ENCODE data around the gene ZDHHC24.

The ZDHHC24 gene

GRCh38 chr11:66509131-66509561 is 36.7 kb downstream of the ZDHHC24 start:
- Histone ChIP-seq H3K27me3 (replicated peaks; ENCODE audit: control insufficient read depth, insufficient read depth, low read length, poor library complexity, severe bottlenecking) (no peaks in the 10 kb centered on the region), H3K9me3 (ENCODE audit: control insufficient read depth, low read length) (no peaks in the 10 kb centered on the region), H3K36me3 (ENCODE audit: control insufficient read depth, insufficient read depth, low read length) (peaks cover 1% of the 10 kb centered on the region), H3K4me3 (ENCODE audit: insufficient read depth, low read depth, low read length, poor library complexity, severe bottlenecking) (no peak overlapping the region), H3K4me1 (ENCODE audit: control insufficient read depth, insufficient read depth, low read length, poor library complexity, severe bottlenecking) (peaks cover 7% of the 10 kb centered on the region), H3K27ac (ENCODE audit: insufficient read depth, low read length, poor library complexity, severe bottlenecking) (no peak overlapping the region)
- no peak for DNase-seq

DNA sequence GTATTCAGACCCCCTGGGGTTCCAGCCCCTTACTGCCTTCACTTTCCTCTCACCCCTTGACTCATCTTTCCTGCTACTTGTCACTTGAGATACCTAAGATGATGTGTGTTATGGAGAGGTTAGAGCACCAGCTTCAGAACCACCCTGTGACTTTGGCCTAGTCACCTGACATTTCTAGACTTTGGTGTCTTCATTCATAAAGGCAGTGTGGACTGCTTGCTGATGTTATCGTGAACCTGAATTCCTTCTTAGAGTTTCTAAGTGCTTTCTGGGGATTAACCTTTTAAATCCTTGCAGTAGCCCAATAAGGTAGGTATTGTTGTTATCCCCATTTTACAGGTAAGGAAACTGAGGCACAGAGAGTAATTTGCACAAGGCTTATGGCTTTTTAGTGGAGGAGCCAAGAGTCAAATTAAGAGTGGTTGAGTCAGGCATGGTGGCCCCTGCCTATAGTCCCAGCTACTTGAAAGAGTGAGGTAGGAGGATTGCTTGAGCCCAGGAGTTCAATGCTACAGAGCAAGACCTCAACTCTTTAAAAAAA is 40.5 kb downstream of the ZDHHC24 start:
- Histone ChIP-seq H3K4me3 (ENCODE audit: insufficient read depth, low read depth, low read length, poor library complexity, severe bottlenecking) (no peak overlapping the region), H3K27ac (ENCODE audit: insufficient read depth, low read length, poor library complexity, severe bottlenecking) (no peak overlapping the region), H3K36me3 (ENCODE audit: control insufficient read depth, insufficient read depth, low read length) (no peaks in the 10 kb centered on the region), H3K4me1 (ENCODE audit: control insufficient read depth, insufficient read depth, low read length, poor library complexity, severe bottlenecking) (no peaks in the 10 kb centered on the region), H3K27me3 (replicated peaks; ENCODE audit: control insufficient read depth, insufficient read depth, low read length, poor library complexity, severe bottlenecking) (no peaks in the 10 kb centered on the region), H3K9me3 (ENCODE audit: control insufficient read depth, low read length) (no peaks in the 10 kb centered on the region)
- DNase-seq = no peak

DNA sequence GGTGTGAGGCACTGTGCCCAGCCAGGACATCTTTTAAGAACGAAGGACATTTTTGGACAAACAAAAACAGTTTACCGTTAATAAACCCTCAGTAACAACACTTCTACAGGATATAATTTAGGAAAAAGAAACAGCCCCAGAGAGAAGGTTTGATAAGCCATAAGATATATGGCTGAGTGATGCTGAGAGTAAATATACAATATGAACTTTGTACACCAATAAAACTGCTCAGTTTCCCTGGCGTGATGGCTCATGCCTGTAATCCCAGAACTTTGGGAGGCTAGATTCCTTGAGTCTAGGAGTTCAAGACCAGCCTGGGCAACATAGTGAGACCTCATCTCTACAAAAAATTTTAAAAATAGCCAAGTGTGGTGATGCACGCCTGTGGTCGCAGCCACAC is 47.3 kb downstream of the ZDHHC24 start:
- Histone ChIP-seq H3K27me3 (replicated peaks; ENCODE audit: control insufficient read depth, insufficient read depth, low read length, poor library complexity, severe bottlenecking) (no peaks in the 10 kb centered on the region), H3K36me3 (ENCODE audit: control insufficient read depth, insufficient read depth, low read length) (peaks cover 17% of the 10 kb centered on the region), H3K4me1 (ENCODE audit: control insufficient read depth, insufficient read depth, low read length, poor library complexity, severe bottlenecking) (no peaks in the 10 kb centered on the region), H3K9me3 (ENCODE audit: control insufficient read depth, low read length) (no peaks in the 10 kb centered on the region), H3K4me3 (ENCODE audit: insufficient read depth, low read depth, low read length, poor library complexity, severe bottlenecking) (no peak overlapping the region), H3K27ac (ENCODE audit: insufficient read depth, low read length, poor library complexity, severe bottlenecking) (no peak overlapping the region)
- DNase-seq = no peak

- Histone ChIP-seq H3K36me3 (ENCODE audit: control insufficient read depth, insufficient read depth, low read length) (peaks cover 28% of the 10 kb centered on the region), H3K4me1 (ENCODE audit: control insufficient read depth, insufficient read depth, low read length, poor library complexity, severe bottlenecking) (no peaks in the 10 kb centered on the region), H3K9me3 (ENCODE audit: control insufficient read depth, low read length) (no peaks in the 10 kb centered on the region), H3K27ac (ENCODE audit: insufficient read depth, low read length, poor library complexity, severe bottlenecking) (no peak overlapping the region), H3K27me3 (replicated peaks; ENCODE audit: control insufficient read depth, insufficient read depth, low read length, poor library complexity, severe bottlenecking) (no peaks in the 10 kb centered on the region), H3K4me3 (ENCODE audit: insufficient read depth, low read depth, low read length, poor library complexity, severe bottlenecking) (no peak overlapping the region)
- DNase-seq = no peak
Measured at GRCh38 chr11:66497206-66497605, 48.6 kb downstream of the ZDHHC24 start.

GRCh38 chr11:66495401-66495854 is 50.4 kb downstream of the ZDHHC24 start:
- H3K27ac ChIP-seq (ENCODE audit: insufficient read depth, low read length, poor library complexity, severe bottlenecking) = no peak overlapping the region
- H3K4me1 ChIP-seq (ENCODE audit: control insufficient read depth, insufficient read depth, low read length, poor library complexity, severe bottlenecking) = no peaks in the 10 kb centered on the region
- no peaks in the 10 kb centered on the region for H3K27me3 ChIP-seq (replicated peaks; ENCODE audit: control insufficient read depth, insufficient read depth, low read length, poor library complexity, severe bottlenecking)
- peaks cover 29% of the 10 kb centered on the region for H3K36me3 ChIP-seq (ENCODE audit: control insufficient read depth, insufficient read depth, low read length)
- DNase-seq = no peak
- H3K9me3 ChIP-seq (ENCODE audit: control insufficient read depth, low read length) = no peaks in the 10 kb centered on the region
- no peak overlapping the region for H3K4me3 ChIP-seq (ENCODE audit: insufficient read depth, low read depth, low read length, poor library complexity, severe bottlenecking)

- H3K9me3 ChIP-seq (ENCODE audit: control insufficient read depth, low read length) = no peaks in the 10 kb centered on the region
- no peak overlapping the region for H3K27ac ChIP-seq (ENCODE audit: insufficient read depth, low read length, poor library complexity, severe bottlenecking)
- no peaks in the 10 kb centered on the region for H3K4me1 ChIP-seq (ENCODE audit: control insufficient read depth, insufficient read depth, low read length, poor library complexity, severe bottlenecking)
- H3K36me3 ChIP-seq (ENCODE audit: control insufficient read depth, insufficient read depth, low read length) = peaks cover 29% of the 10 kb centered on the region
- no peak for DNase-seq
- H3K4me3 ChIP-seq (ENCODE audit: insufficient read depth, low read depth, low read length, poor library complexity, severe bottlenecking) = no peak overlapping the region
- H3K27me3 ChIP-seq (replicated peaks; ENCODE audit: control insufficient read depth, insufficient read depth, low read length, poor library complexity, severe bottlenecking) = no peaks in the 10 kb centered on the region
Measured at GRCh38 chr11:66494935-66495334, 50.9 kb downstream of the ZDHHC24 start.

GRCh38 chr11:66494458-66494857 is 51.4 kb downstream of the ZDHHC24 start:
- Histone ChIP-seq H3K4me1 (ENCODE audit: control insufficient read depth, insufficient read depth, low read length, poor library complexity, severe bottlenecking) (no peaks in the 10 kb centered on the region), H3K27me3 (replicated peaks; ENCODE audit: control insufficient read depth, insufficient read depth, low read length, poor library complexity, severe bottlenecking) (no peaks in the 10 kb centered on the region), H3K9me3 (ENCODE audit: control insufficient read depth, low read length) (no peaks in the 10 kb centered on the region), H3K36me3 (ENCODE audit: control insufficient read depth, insufficient read depth, low read length) (peaks cover 29% of the 10 kb centered on the region), H3K4me3 (ENCODE audit: insufficient read depth, low read depth, low read length, poor library complexity, severe bottlenecking) (no peak overlapping the region), H3K27ac (ENCODE audit: insufficient read depth, low read length, poor library complexity, severe bottlenecking) (no peak overlapping the region)
- DNase-seq = no peak

- H3K4me1 ChIP-seq (ENCODE audit: control insufficient read depth, insufficient read depth, low read length, poor library complexity, severe bottlenecking) = no peaks in the 10 kb centered on the region
- DNase-seq = no peak
- H3K36me3 ChIP-seq (ENCODE audit: control insufficient read depth, insufficient read depth, low read length) = peaks cover 29% of the 10 kb centered on the region
- H3K4me3 ChIP-seq (ENCODE audit: insufficient read depth, low read depth, low read length, poor library complexity, severe bottlenecking) = no peak overlapping the region
- H3K27me3 ChIP-seq (replicated peaks; ENCODE audit: control insufficient read depth, insufficient read depth, low read length, poor library complexity, severe bottlenecking) = no peaks in the 10 kb centered on the region
- H3K9me3 ChIP-seq (ENCODE audit: control insufficient read depth, low read length) = no peaks in the 10 kb centered on the region
- no peak overlapping the region for H3K27ac ChIP-seq (ENCODE audit: insufficient read depth, low read length, poor library complexity, severe bottlenecking)
Measured at GRCh38 chr11:66493130-66493529, 52.7 kb downstream of the ZDHHC24 start.

DNA sequence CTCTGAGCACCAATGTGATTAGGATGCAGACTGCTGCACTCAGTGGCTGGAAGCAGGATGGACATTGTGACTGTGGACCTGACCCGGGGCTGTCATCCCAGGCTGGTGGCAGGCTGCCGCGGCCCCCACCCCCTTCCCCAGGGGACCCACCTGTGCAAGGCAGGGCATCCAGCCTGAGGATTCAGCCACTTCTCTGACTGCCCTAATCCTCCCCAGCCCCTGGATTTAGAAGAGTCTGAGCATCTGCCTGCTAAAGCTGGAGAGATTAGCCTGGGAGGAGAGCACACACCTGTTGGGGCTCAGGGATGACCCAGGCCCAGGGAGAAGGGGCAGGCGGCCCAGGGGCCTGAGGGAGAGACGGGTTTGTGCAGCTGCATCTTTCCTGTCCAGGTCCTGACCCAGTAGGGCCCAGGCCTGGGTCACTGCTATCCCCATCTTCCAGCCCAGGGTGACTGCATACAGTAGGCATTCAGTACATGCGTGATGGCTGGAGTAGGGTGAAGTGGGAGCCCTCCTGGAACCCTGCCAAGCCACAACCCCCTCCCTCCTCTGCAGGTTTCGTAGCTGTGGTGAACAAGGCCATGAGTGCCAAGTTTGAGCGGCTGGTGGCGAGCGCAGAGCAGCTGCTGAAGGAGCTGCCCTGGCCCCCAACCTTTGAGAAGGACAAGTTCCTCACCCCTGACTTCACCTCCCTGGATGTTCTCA is 53.5 kb downstream of the ZDHHC24 start:
- Histone ChIP-seq H3K9me3 (ENCODE audit: control insufficient read depth, low read length) (no peaks in the 10 kb centered on the region), H3K27me3 (replicated peaks; ENCODE audit: control insufficient read depth, insufficient read depth, low read length, poor library complexity, severe bottlenecking) (no peaks in the 10 kb centered on the region), H3K27ac (ENCODE audit: insufficient read depth, low read length, poor library complexity, severe bottlenecking) (no peak overlapping the region), H3K36me3 (ENCODE audit: control insufficient read depth, insufficient read depth, low read length) (peaks cover 36% of the 10 kb centered on the region), H3K4me1 (ENCODE audit: control insufficient read depth, insufficient read depth, low read length, poor library complexity, severe bottlenecking) (no peaks in the 10 kb centered on the region), H3K4me3 (ENCODE audit: insufficient read depth, low read depth, low read length, poor library complexity, severe bottlenecking) (no peak overlapping the region)
- no peak for DNase-seq

GRCh38 chr11:66491315-66491935 is 54.4 kb downstream of the ZDHHC24 start:
- H3K36me3 ChIP-seq (ENCODE audit: control insufficient read depth, insufficient read depth, low read length) = peaks cover 35% of the 10 kb centered on the region
- H3K9me3 ChIP-seq (ENCODE audit: control insufficient read depth, low read length) = no peaks in the 10 kb centered on the region
- DNase-seq = no peak
- H3K27me3 ChIP-seq (replicated peaks; ENCODE audit: control insufficient read depth, insufficient read depth, low read length, poor library complexity, severe bottlenecking) = no peaks in the 10 kb centered on the region
- no peak overlapping the region for H3K4me3 ChIP-seq (ENCODE audit: insufficient read depth, low read depth, low read length, poor library complexity, severe bottlenecking)
- no peak overlapping the region for H3K27ac ChIP-seq (ENCODE audit: insufficient read depth, low read length, poor library complexity, severe bottlenecking)
- H3K4me1 ChIP-seq (ENCODE audit: control insufficient read depth, insufficient read depth, low read length, poor library complexity, severe bottlenecking) = no peaks in the 10 kb centered on the region
